ENCODE measurements around the gene TRAPPC2L. TPM values are rescaled to one million over a fixed set of nuclear protein-coding genes. Genes with fewer than 3 reads are reported as not detected.

Gene TRAPPC2L
- total and polyA plus RNA-seq, 2 of the 13 experiments (the other 11 are each of a cell fraction or from before 2014, with no cell fraction given) = 96.3 to 107 TPM

DNA sequence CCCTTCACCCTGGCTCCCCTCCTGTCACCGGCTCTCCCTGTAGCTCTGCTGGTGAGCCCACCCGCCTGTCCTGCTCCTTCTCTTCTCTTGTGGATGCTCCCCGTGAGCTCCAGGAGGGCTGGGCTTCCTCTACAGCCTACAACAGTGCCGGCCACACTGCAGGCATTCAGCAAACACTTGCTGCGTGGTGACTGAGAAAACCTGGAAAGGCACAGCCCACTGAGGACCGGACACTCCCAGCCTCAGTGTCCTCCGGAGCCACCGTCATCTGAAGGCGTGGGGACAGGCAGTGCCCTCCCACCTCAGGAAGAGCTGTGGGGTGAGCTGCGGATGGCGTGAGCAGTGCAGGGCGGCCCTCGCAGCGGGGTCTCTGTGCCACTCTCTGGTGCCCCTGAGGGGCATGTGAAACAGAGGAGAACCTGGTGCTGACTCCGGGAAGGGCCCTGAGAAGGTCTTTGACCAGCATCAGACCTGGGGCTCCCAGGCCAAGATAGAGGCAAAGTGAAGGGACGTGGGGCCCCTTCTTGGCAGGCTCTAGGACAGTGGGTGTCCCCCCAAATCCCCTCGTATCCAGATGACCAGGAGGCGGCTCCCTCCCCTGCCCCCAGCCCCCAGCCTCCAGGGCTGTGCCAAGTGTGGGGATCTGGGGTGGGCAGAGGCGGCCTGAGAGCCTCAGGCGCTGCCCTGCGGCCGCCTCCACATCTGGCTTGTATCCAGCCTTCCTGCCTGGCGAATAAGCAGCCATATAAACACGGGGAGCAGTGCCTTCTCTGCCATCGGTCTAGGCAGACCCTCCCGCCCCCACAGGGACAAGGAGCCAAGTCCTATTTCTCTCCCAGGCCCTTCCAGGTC, 53.6 kb downstream of the TRAPPC2L start:
- ATAC-seq (peak; percentile 5; the same call in 1 of the 3 replicates), FAIRE-seq (no peak), DNase-seq (ENCODE audit: low spot score) (no peak)
- Histone ChIP-seq H3K27ac (ENCODE audit: extremely low read length, insufficient read depth, low read length) (no peak overlapping the region), H3K4me2 (ENCODE audit: low read depth, low read length) (no peak overlapping the region), H3K4me3 (replicated peaks in 1 of 3; ENCODE audit: insufficient read depth in 1 of 3, low read depth in 2 of 3, low read length in 3 of 3) (no peak overlapping the region), H2AFZ (ENCODE audit: low read length) (no peak overlapping the region), H3K27me3 (ENCODE audit: control insufficient read depth in 1 of 2, insufficient read depth in 2 of 2, low read length in 2 of 2) (peaks cover 35 to 90% of the 10 kb centered on the region in 2 experiments), H3K79me2 (ENCODE audit: insufficient read depth, low read length) (no peaks in the 10 kb centered on the region), H4K20me1 (ENCODE audit: insufficient read depth, low read length) (no peaks in the 10 kb centered on the region; the same call in 1 of the 2 replicates), H3K36me3 (replicated peaks in 1 of 2; ENCODE audit: control insufficient read depth in 1 of 2, insufficient read depth in 2 of 2, low read length in 2 of 2) (no peaks in the 10 kb centered on the region), H3K4me1 (ENCODE audit: insufficient read depth, low read length) (no peaks in the 10 kb centered on the region), H3K9me3 (ENCODE audit: low read length) (no peaks in the 10 kb centered on the region), H3K9ac (ENCODE audit: insufficient read depth, low read depth, low read length) (no peak overlapping the region)
- ChIA-PET POLR2A (no interaction called here), CTCF (ENCODE audit: low intra/inter-chr PET ratio, low total read pairs) (no interaction called here)
- in situ Hi-C loops (cut with HindIII; ENCODE audit: extremely low pct_ligation_motif_present, low pct_unique_long_range_greater_than_20kb) (no loop called here), intact Hi-C loops (cut with micrococcal nuclease; ENCODE audit: unreplicated experiment) (no loop called here)
- 19% methylated on average over 24 of the region's 26 CpGs for WGBS (ENCODE audit: low lambda C conversion rate)
- TF ChIP-seq ZBTB43 (CRISPR knock-in tag; conservative IDR thresholded peaks at IDR 0.05) (no peak), ZNF672 (CRISPR knock-in tag; IDR thresholded peaks at IDR 0.05) (no peak), PRDM15 (CRISPR knock-in tag; IDR thresholded peaks at IDR 0.05) (peak; percentile 88), EZH2 (conservative IDR thresholded peaks at IDR 0.05; ENCODE audit: low read depth, low read length) (0 out of 2 replicates have a peak, but pooled peaks have one; percentile 16)
- no TSS peak for BruUV-seq (replicated peaks)

All from HepG2 (cell line).